ENCODE data around the gene POU2F2.

DNA sequence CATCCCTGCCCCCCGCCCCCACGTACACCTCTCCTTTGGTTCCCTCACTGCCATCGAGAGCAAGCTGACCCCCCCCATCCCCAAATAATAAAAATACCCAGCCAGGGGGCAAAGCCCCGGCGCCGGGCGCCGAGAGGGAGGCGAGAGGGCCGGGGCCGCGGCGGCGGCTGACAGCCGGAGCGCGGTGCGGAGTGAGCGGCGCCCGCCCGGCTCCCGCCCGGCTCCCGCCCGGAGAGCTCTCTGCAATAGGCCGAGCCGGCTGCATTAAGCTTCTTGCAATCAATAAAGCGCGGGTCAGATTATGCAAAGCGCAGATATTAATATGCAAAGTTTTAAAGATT is 44.4 kb upstream of the POU2F2 start:
- TF ChIP-seq, protein P1, sequence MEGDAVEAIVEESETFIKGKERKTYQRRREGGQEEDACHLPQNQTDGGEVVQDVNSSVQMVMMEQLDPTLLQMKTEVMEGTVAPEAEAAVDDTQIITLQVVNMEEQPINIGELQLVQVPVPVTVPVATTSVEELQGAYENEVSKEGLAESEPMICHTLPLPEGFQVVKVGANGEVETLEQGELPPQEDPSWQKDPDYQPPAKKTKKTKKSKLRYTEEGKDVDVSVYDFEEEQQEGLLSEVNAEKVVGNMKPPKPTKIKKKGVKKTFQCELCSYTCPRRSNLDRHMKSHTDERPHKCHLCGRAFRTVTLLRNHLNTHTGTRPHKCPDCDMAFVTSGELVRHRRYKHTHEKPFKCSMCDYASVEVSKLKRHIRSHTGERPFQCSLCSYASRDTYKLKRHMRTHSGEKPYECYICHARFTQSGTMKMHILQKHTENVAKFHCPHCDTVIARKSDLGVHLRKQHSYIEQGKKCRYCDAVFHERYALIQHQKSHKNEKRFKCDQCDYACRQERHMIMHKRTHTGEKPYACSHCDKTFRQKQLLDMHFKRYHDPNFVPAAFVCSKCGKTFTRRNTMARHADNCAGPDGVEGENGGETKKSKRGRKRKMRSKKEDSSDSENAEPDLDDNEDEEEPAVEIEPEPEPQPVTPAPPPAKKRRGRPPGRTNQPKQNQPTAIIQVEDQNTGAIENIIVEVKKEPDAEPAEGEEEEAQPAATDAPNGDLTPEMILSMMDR (IDR thresholded peaks at IDR 0.05): no peak
- no peak for TF ChIP-seq POLR2A (IDR thresholded peaks at IDR 0.05)

All from adrenal gland (tissue), 5 donors.